A549 (cell line): ENCODE results near the gene COQ8B. TPM values are rescaled to one million over a fixed set of nuclear protein-coding genes. Genes with fewer than 3 reads are reported as not detected.

ENCODE experiments used
- ATAC-seq, 2 experiments: fragments of 200-7000 bp in 1 of 2; fragments of >200 bp in 1 of 2; cut with Nextera tagmentation in 1 of 2; cut with Tn5 transposase in 1 of 2; 3 replicates each; pipeline versions ENCODE4 v1.8.0 to v1.9.1; 2018 to 2020; ENCODE audit warnings: mild to moderate bottlenecking in 1 of 2, moderate library complexity in 1 of 2
- CTCF ChIA-PET: fragments of 300-600 bp; sonication (Branson Sonifier 250); formaldehyde crosslinking; extraction: SDS; loops from one replicate; lab custom pipeline; 2021; ENCODE audit warnings: antibody characterized with exemption, inconsistent platforms; lab: Yijun Ruan, JAX
- POLR2A ChIA-PET: fragments of 350-600 bp; formaldehyde crosslinking; extraction: SDS; loops from one replicate; lab custom pipeline; 2021; ENCODE audit warnings: antibody characterized with exemption, inconsistent platforms; lab: Yijun Ruan, JAX
- DNase-seq, 2 experiments: peaks; one replicate each; pipeline versions ENCODE4 v3.0.0 to v3.0.0-alpha.2; 2011 to 2016; ENCODE audit warnings: low read depth in 1 of 2, low spot score in 1 of 2
- FAIRE-seq: peaks from 2 replicates; lab custom pipeline; 2011; peaks lifted over from hg19 to GRCh38; lab: Jason Lieb, UNC
- H3K27ac ChIP-seq, 2 experiments: fragments of >200 bp; sonication (Bioruptor Twin); formaldehyde crosslinking; 3 replicates each; pipeline ENCODE4 v1.5.1; 2016 to 2017
- H3K4me1 ChIP-seq: fragments of >200 bp; sonication (Bioruptor Twin); formaldehyde crosslinking; 3 replicates; pipeline ENCODE4 v1.6.1; 2016
- H3K4me2 ChIP-seq: fragments of >200 bp; sonication (Bioruptor Twin); formaldehyde crosslinking; 3 replicates; pipeline ENCODE4 v1.6.1; 2016
- H3K4me3 ChIP-seq: fragments of >200 bp; sonication (Bioruptor Twin); formaldehyde crosslinking; 3 replicates; pipeline ENCODE4 v1.5.1; 2016
- H3K9me3 ChIP-seq: fragments of >200 bp; sonication (Bioruptor Twin); formaldehyde crosslinking; 3 replicates; pipeline ENCODE4 v1.6.1; 2016
- ATOH8 ChIP-seq: fragments of 250-450 bp; sonication (Bioruptor Pico); IDR thresholded peaks from 2 replicates; pipeline ENCODE4 v1.5.0; 2020; ENCODE audit warnings: low read depth, mild to moderate bottlenecking, moderate library complexity
- CBX2 ChIP-seq: fragments of 200-600 bp; sonication (generic); IDR thresholded peaks from 2 replicates; pipeline ENCODE4 v1.6.1; 2016; ENCODE audit warnings: low read depth, mild to moderate bottlenecking, borderline replicate concordance
- CBX8 ChIP-seq: fragments of 200-600 bp; sonication (generic); IDR thresholded peaks from 2 replicates; pipeline ENCODE4 v1.6.1; 2016
- CEBPB ChIP-seq, 2 experiments: fragments of >200 bp in 1 of 2; sonication (Bioruptor Twin) in 1 of 2; formaldehyde crosslinking in 1 of 2; IDR thresholded peaks; 2 replicates each; pipeline ENCODE4 v1.6.1; 2012 to 2016
- CHD4 ChIP-seq: fragments of 200-600 bp; sonication (generic); IDR thresholded peaks from 2 replicates; pipeline ENCODE4 v1.6.1; 2016; ENCODE audit warnings: antibody characterized with exemption, mild to moderate bottlenecking, borderline replicate concordance
- E2F6 ChIP-seq: IDR thresholded peaks from 2 replicates; pipeline ENCODE4 v1.6.1; 2012; ENCODE audit warnings: low read depth, borderline replicate concordance
- EHMT2 ChIP-seq: fragments of 200-600 bp; sonication (generic); IDR thresholded peaks from 2 replicates; pipeline ENCODE4 v1.6.1; 2016; ENCODE audit warnings: antibody characterized with exemption, low read depth, mild to moderate bottlenecking, moderate library complexity
- EP300 ChIP-seq, 2 experiments: fragments of >200 bp; sonication (Bioruptor Twin); formaldehyde crosslinking; IDR thresholded peaks; 2 replicates in 1 of 2; 3 replicates in 1 of 2; pipeline ENCODE4 v1.6.1; 2016 to 2017
- FOSL2 ChIP-seq, 2 experiments: fragments of 450-650 bp in 1 of 2; fragments of >200 bp in 1 of 2; sonication (Bioruptor Twin) in 1 of 2; formaldehyde crosslinking; IDR thresholded peaks; 2 replicates each; pipeline versions ENCODE4 v1.5.0 to v1.6.1; 2016 to 2020; ENCODE audit warnings: mild to moderate bottlenecking in 1 of 2, moderate library complexity in 1 of 2
- FOXS1 ChIP-seq: fragments of 250-450 bp; sonication (Bioruptor Pico); IDR thresholded peaks from 2 replicates; pipeline ENCODE4 v1.5.0; 2020; ENCODE audit warnings: mild to moderate bottlenecking, moderate library complexity
- GATA3 ChIP-seq: IDR thresholded peaks from 2 replicates; pipeline ENCODE4 v1.6.1; 2012; ENCODE audit warnings: borderline replicate concordance
- HDAC2 ChIP-seq: fragments of 200-600 bp; sonication (generic); IDR thresholded peaks from 2 replicates; pipeline ENCODE4 v1.6.1; 2016
- HEYL ChIP-seq: fragments of 250-450 bp; sonication (Bioruptor Pico); IDR thresholded peaks from 2 replicates; pipeline ENCODE4 v1.8.0; 2021; ENCODE audit warnings: mild to moderate bottlenecking, moderate library complexity
- HMGXB4 ChIP-seq: fragments of 250-450 bp; sonication (Bioruptor Pico); IDR thresholded peaks from 2 replicates; pipeline ENCODE4 v1.5.0; 2021; ENCODE audit warnings: mild to moderate bottlenecking, moderate library complexity, borderline replicate concordance
- HOXA7 ChIP-seq: fragments of 250-450 bp; sonication (Bioruptor Pico); IDR thresholded peaks from 2 replicates; pipeline ENCODE4 v1.5.0; 2020; ENCODE audit warnings: mild to moderate bottlenecking, moderate library complexity
- HOXB5 ChIP-seq: fragments of 250-450 bp; sonication (Bioruptor Pico); IDR thresholded peaks from 2 replicates; pipeline ENCODE4 v1.5.0; 2020; ENCODE audit warnings: mild to moderate bottlenecking, moderate library complexity
- JUNB ChIP-seq: fragments of >200 bp; sonication (Bioruptor Twin); formaldehyde crosslinking; IDR thresholded peaks from 2 replicates; pipeline ENCODE4 v1.6.1; 2016
- KDM5A ChIP-seq: fragments of 200-600 bp; sonication (generic); IDR thresholded peaks from 2 replicates; pipeline ENCODE4 v1.6.1; 2016; ENCODE audit warnings: antibody characterized with exemption, mild to moderate bottlenecking
- MAX ChIP-seq: IDR thresholded peaks from 2 replicates; pipeline ENCODE4 v1.6.1; 2012
- NFE2L2 ChIP-seq: fragments of 150-350 bp; conservative IDR thresholded peaks from 2 replicates; pipeline ENCODE4 v1.6.1; 2014; ENCODE audit warnings: low read length
- NR3C1 ChIP-seq: fragments of >200 bp; sonication (Bioruptor Twin); formaldehyde crosslinking; IDR thresholded peaks from 3 replicates; pipeline ENCODE4 v1.6.1; 2017
- PHF8 ChIP-seq: fragments of 200-600 bp; sonication (generic); IDR thresholded peaks from 2 replicates; pipeline ENCODE4 v1.6.1; 2016; ENCODE audit warnings: low read depth, mild to moderate bottlenecking, antibody characterized with exemption, moderate library complexity, borderline replicate concordance
- POLR2AphosphoS2 ChIP-seq: conservative IDR thresholded peaks from 2 replicates; pipeline ENCODE4 v1.6.1; 2012; ENCODE audit warnings: low read length, improper control_type of control experiment, inconsistent platforms
- RAD21 ChIP-seq, 2 experiments: fragments of >200 bp in 1 of 2; sonication (Bioruptor Twin) in 1 of 2; formaldehyde crosslinking in 1 of 2; IDR thresholded peaks in 1 of 2; conservative IDR thresholded peaks in 1 of 2; 2 replicates in 1 of 2; 3 replicates in 1 of 2; pipeline ENCODE4 v1.6.1; 2012 to 2018; ENCODE audit warnings: inconsistent platforms in 1 of 2
- RARB ChIP-seq: fragments of 250-450 bp; sonication (Bioruptor Pico); IDR thresholded peaks from 2 replicates; pipeline ENCODE4 v1.8.0; 2021; ENCODE audit warnings: mild to moderate bottlenecking, moderate library complexity
- RCOR1 ChIP-seq: fragments of 150-350 bp; IDR thresholded peaks from 2 replicates; pipeline ENCODE4 v1.6.1; 2014; ENCODE audit warnings: antibody characterized with exemption, low read length, low read depth
- REST ChIP-seq: fragments of 200-600 bp; sonication (generic); IDR thresholded peaks from 2 replicates; pipeline ENCODE4 v1.6.1; 2016; ENCODE audit warnings: antibody characterized with exemption, mild to moderate bottlenecking, moderate library complexity
- SREBF2 ChIP-seq: fragments of 450-650 bp; IDR thresholded peaks from 2 replicates; pipeline ENCODE4 v1.6.1; 2014; ENCODE audit warnings: mild to moderate bottlenecking, moderate library complexity
- TFCP2L1 ChIP-seq: fragments of 250-450 bp; sonication (Bioruptor Pico); IDR thresholded peaks from 2 replicates; pipeline ENCODE4 v1.5.0; 2021; ENCODE audit warnings: mild to moderate bottlenecking
- USF2 ChIP-seq: fragments of 450-650 bp; IDR thresholded peaks from 2 replicates; pipeline ENCODE4 v1.6.1; 2014; ENCODE audit warnings: antibody characterized with exemption
- ZC3H11A ChIP-seq: fragments of 450-650 bp; IDR thresholded peaks from 2 replicates; pipeline ENCODE4 v1.6.1; 2014; ENCODE audit warnings: antibody characterized with exemption, mild to moderate bottlenecking
- ZNF302 ChIP-seq: fragments of 250-450 bp; sonication (Bioruptor Pico); IDR thresholded peaks from 2 replicates; pipeline ENCODE4 v1.9.0; 2021; ENCODE audit warnings: inconsistent platforms, mild to moderate bottlenecking, moderate library complexity
- ZSCAN20 ChIP-seq: fragments of 250-450 bp; sonication (Bioruptor Pico); IDR thresholded peaks from 2 replicates; pipeline ENCODE4 v1.8.0; 2022; ENCODE audit warnings: mild to moderate bottlenecking, moderate library complexity
- WGBS: methylation state at CpG from one replicate; pipeline ENCODE4 v1.1.6; 2017; ENCODE audit errors: missing lambda C conversion rate; 5-methylcytosine and 5-hydroxymethylcytosine counted together
- polyA plus RNA-seq, 4 experiments: library from polyadenylated mRNA; depleted of rRNA in 3 of 4; stranded (reverse); fragments of >200 nt; fragmentation: RNase III in 1 of 4; extraction: RNeasy Plus Mini Kit Qiagen cat#74134 plus additional on column Dnase treatment in 1 of 4; gene quantifications; 2 replicates in 3 of 4; 3 replicates in 1 of 4; pipeline ENCODE4 v1.2.3, GENCODE V29; 2011 to 2017

Gene COQ8B
- polyA plus RNA-seq, 2 of the 4 experiments (the other 2 are of a cell fraction) = 47.2 to 63.6 TPM

- FAIRE-seq (peak; percentile 88), ATAC-seq (no peak; a peak in 1 of 6 replicates), DNase-seq (no peak)
- peak overlapping the region; percentile 77 for H3K4me2 ChIP-seq
- H3K9me3 ChIP-seq = no peaks in the 10 kb centered on the region
- H3K27ac ChIP-seq = peak overlapping the region; percentile 72 to 77
- H3K4me3 ChIP-seq = peak overlapping the region; percentile 36
- ChIA-PET POLR2A (interaction anchor here (0.6 to 1.8 kb wide), 12 partner anchors 9 to 595 kb away, joined by 3 to 13 read pairs (median 5); partner anchors contain the start of genes ACTMAP, EGLN2, RAB4B and SNRPA), CTCF (interaction anchor here (0.7 to 5.8 kb wide), 17 partner anchors 8 to 721 kb away, joined by 3 to 195 read pairs (median 7); partner anchors contain the start of gene BLVRB)
- 47% methylated on average over 5 of the region's 5 CpGs for WGBS
- peaks cover 20% of the 10 kb centered on the region for H3K4me1 ChIP-seq
- TF ChIP-seq NR3C1 = no peak
- no peak for TF ChIP-seq HDAC2
- no peak for TF ChIP-seq SREBF2
- TF ChIP-seq GATA3 = no peak
- no peak for TF ChIP-seq KDM5A
- no peak for TF ChIP-seq CEBPB (IDR thresholded peaks at IDR 0.05)
- no peak for TF ChIP-seq ZSCAN20 (CRISPR knock-in tag)
- no peak for TF ChIP-seq RCOR1
- TF ChIP-seq HEYL = no peak
- TF ChIP-seq FOSL2 (IDR thresholded peaks at IDR 0.05) = no peak
- 0 out of 2 replicates have a peak, but pooled peaks have one; percentile 4 for TF ChIP-seq FOSL2 (CRISPR knock-in tag; IDR thresholded peaks at IDR 0.05)
- TF ChIP-seq REST = no peak
- TF ChIP-seq CHD4 = no peak
- no peak for TF ChIP-seq RAD21 (conservative IDR thresholded peaks at IDR 0.05 in 1 of 2, IDR thresholded peaks at IDR 0.05 in 1 of 2)
- no peak for TF ChIP-seq HOXA7
- no peak for TF ChIP-seq CBX8
- TF ChIP-seq HMGXB4 = no peak
- no peak for TF ChIP-seq USF2
- no peak for TF ChIP-seq RARB (CRISPR knock-in tag)
- TF ChIP-seq ZC3H11A = no peak
- TF ChIP-seq JUNB = no peak
- TF ChIP-seq HOXB5 (CRISPR knock-in tag) = no peak
- no peak for TF ChIP-seq MAX
- no peak for TF ChIP-seq NFE2L2
- TF ChIP-seq PHF8 = no peak
- TF ChIP-seq ZNF302 (CRISPR knock-in tag) = peak; percentile 63; the same call in 1 of the 2 replicates
- no peak for TF ChIP-seq EHMT2
- no peak for TF ChIP-seq CBX2
- TF ChIP-seq FOXS1 (CRISPR knock-in tag) = no peak; the same call in 1 of the 2 replicates
- TF ChIP-seq EP300 (IDR thresholded peaks at IDR 0.05) = no peak
- no peak for TF ChIP-seq E2F6
- TF ChIP-seq TFCP2L1 (CRISPR knock-in tag) = peak; percentile 26; the same call in 1 of the 2 replicates
- no peak for TF ChIP-seq POLR2AphosphoS2
- TF ChIP-seq ATOH8 (CRISPR knock-in tag) = no peak
Observed at GRCh38 chr19:40646743-40647254, 69.9 kb downstream of the COQ8B start.
